GM19025 (cell line): ENCODE results near the gene RPUSD1.
A peak's percentile ranks its signal among the peaks of the same experiment; 100 is the strongest.
"Not testable (repeated sequence)": the region's sequence is repeated elsewhere in the genome, so short reads cannot be mapped to it uniquely, and the experiment has no call there.

ENCODE experiments used
- ATAC-seq: cut with Tn5 transposase; IDR thresholded peaks from one replicate; pipeline ENCODE4 v1.9.1; 2021; ENCODE audit warnings: mild to moderate bottlenecking, low read depth, moderate library complexity; ENCODE audit not compliant: unreplicated experiment

RPUSD1 gene

GRCh38 chr16:754121-754607 is 34.0 kb downstream of the RPUSD1 start:
- not testable (repeated sequence) for ATAC-seq

- ATAC-seq, result no peak
Measured at GRCh38 chr16:752007-752312, 36.2 kb downstream of the RPUSD1 start.

GRCh38 chr16:751152-752006 is 36.8 kb downstream of the RPUSD1 start:
- ATAC-seq, result no peak

GRCh38 chr16:750485-750884 is 37.7 kb downstream of the RPUSD1 start:
- no peak for ATAC-seq

- no peak for ATAC-seq
Measured at GRCh38 chr16:749010-749409, 39.2 kb downstream of the RPUSD1 start.

- no peak for ATAC-seq
Measured at GRCh38 chr16:747978-748746, 40.0 kb downstream of the RPUSD1 start.

- ATAC-seq, result no peak
Measured at GRCh38 chr16:746637-747036, 41.5 kb downstream of the RPUSD1 start.

GRCh38 chr16:745739-746138 is 42.4 kb downstream of the RPUSD1 start:
- ATAC-seq, result no peak

- ATAC-seq, result no peak
Measured at GRCh38 chr16:743794-744500, 44.2 kb downstream of the RPUSD1 start.

GRCh38 chr16:742894-743293 is 45.3 kb downstream of the RPUSD1 start:
- not testable (repeated sequence) for ATAC-seq

GRCh38 chr16:741986-742629 is 46.1 kb downstream of the RPUSD1 start:
- no peak for ATAC-seq

GRCh38 chr16:740764-741505 is 47.2 kb downstream of the RPUSD1 start, which contains the start of gene CIAO3:
Gene CIAO3 (minus strand): TSS chr16:740997. CDS start chr16:740985, 12 bp downstream.
- peak; percentile 63 for ATAC-seq

GRCh38 chr16:740459-740763 is 47.8 kb downstream of the RPUSD1 start:
- ATAC-seq, result peak; percentile 10

- ATAC-seq, result no peak
Measured at GRCh38 chr16:739560-740458, 48.4 kb downstream of the RPUSD1 start.

GRCh38 chr16:736936-737481 is 51.2 kb downstream of the RPUSD1 start:
- ATAC-seq, result no peak

- ATAC-seq, result no peak
Measured at GRCh38 chr16:735982-736453, 52.2 kb downstream of the RPUSD1 start.

GRCh38 chr16:734981-735881 is 53.0 kb downstream of the RPUSD1 start:
- no peak for ATAC-seq
